DOHH2 (cell line): Measurements from ENCODE around the gene LPIN3.

Experiments
- H3F3A ChIP-seq: fragments of 200-600 bp; sonication (generic), shearing (Covaris generic); 2 replicates; pipeline ENCODE4 v1.6.0; 2016; ENCODE audit warnings: antibody characterized with exemption, mild to moderate bottlenecking; ENCODE audit not compliant: control insufficient read depth, insufficient read depth
- H3K27ac ChIP-seq: fragments of 200-600 bp; sonication (generic); 2 replicates; pipeline ENCODE4 v1.5.1; 2014; ENCODE audit warnings: low read depth, mild to moderate bottlenecking, low read length, moderate library complexity
- H3K27me3 ChIP-seq: fragments of 200-600 bp; sonication (generic); 2 replicates; pipeline ENCODE4 v1.6.1; 2014; ENCODE audit warnings: mild to moderate bottlenecking, low read length, mixed read lengths; ENCODE audit not compliant: control insufficient read depth
- H3K36me3 ChIP-seq: fragments of 200-600 bp; sonication (generic); 2 replicates; pipeline ENCODE4 v1.6.1; 2014; ENCODE audit warnings: mild to moderate bottlenecking, low read length, moderate library complexity, mixed read lengths; ENCODE audit not compliant: control insufficient read depth
- H3K4me1 ChIP-seq: fragments of 200-600 bp; sonication (generic); 2 replicates; pipeline ENCODE4 v1.6.1; 2014; ENCODE audit warnings: mild to moderate bottlenecking, low read length, mixed read lengths; ENCODE audit not compliant: control insufficient read depth
- H3K4me2 ChIP-seq: fragments of 200-600 bp; sonication (generic); 2 replicates; pipeline ENCODE4 v1.6.0; 2014; ENCODE audit warnings: mild to moderate bottlenecking, low read length, moderate library complexity
- H3K4me3 ChIP-seq: fragments of 200-600 bp; sonication (generic); 2 replicates; pipeline ENCODE4 v1.5.1; 2014; ENCODE audit warnings: mild to moderate bottlenecking, low read length, mixed read lengths
- H3K79me2 ChIP-seq: fragments of 200-600 bp; sonication (generic); 2 replicates; pipeline ENCODE4 v1.6.1; 2014; ENCODE audit warnings: mild to moderate bottlenecking, low read length, mixed read lengths; ENCODE audit not compliant: control insufficient read depth
- H3K9me2 ChIP-seq: fragments of 200-600 bp; sonication (generic); replicated peaks from 2 replicates; pipeline ENCODE4 v1.6.1; 2014; ENCODE audit warnings: mild to moderate bottlenecking, low read length, mixed read lengths; ENCODE audit not compliant: control insufficient read depth
- H3K9me3 ChIP-seq: fragments of 200-600 bp; sonication (generic); 2 replicates; pipeline ENCODE4 v1.6.1; 2014; ENCODE audit warnings: antibody characterized with exemption, low read length, mixed read lengths; ENCODE audit not compliant: control insufficient read depth, insufficient read depth
- H4K20me1 ChIP-seq: fragments of 200-600 bp; sonication (generic); 2 replicates; pipeline ENCODE4 v1.6.0; 2014; ENCODE audit warnings: low read depth, mild to moderate bottlenecking, antibody characterized with exemption, low read length, moderate library complexity; ENCODE audit not compliant: control insufficient read depth, insufficient read depth
- CTCF ChIP-seq: fragments of 200-600 bp; sonication (generic); IDR thresholded peaks from one replicate; pipeline ENCODE4 v1.5.1; 2014; ENCODE audit warnings: antibody characterized with exemption, mild to moderate bottlenecking, low read depth, low read length; ENCODE audit not compliant: poor library complexity, severe bottlenecking
- EZH2phosphoT487 ChIP-seq: fragments of 200-600 bp; sonication (generic); IDR thresholded peaks from 2 replicates; pipeline ENCODE4 v1.6.1; 2017; ENCODE audit warnings: borderline replicate concordance, mild to moderate bottlenecking, antibody characterized with exemption, low read length, moderate library complexity, mixed read lengths

The LPIN3 gene

DNA sequence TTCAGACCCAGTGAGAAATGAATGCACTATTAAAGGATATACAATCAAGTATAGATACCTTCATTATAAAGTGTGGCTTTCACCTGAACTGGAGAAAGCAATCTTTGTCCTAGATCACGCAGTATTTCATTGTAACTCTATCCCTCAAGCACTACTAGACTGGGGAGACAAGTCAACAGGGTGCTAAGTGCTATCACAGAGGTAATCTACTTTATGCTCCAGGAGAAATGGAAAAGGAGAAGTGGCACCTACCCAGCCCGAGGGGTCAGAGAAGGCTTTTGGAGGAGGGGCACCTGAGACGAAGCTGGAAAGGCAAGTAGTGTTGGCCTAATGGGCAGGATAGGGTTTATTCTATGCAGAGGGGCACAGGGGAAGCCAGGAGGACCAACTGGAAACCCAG, 40.2 kb upstream of the LPIN3 start:
- Histone ChIP-seq H3K27me3 (no peaks in the 10 kb centered on the region), H3K4me3 (no peak overlapping the region), H3K9me3 (no peaks in the 10 kb centered on the region), H3K4me1 (peaks cover 27% of the 10 kb centered on the region), H3F3A (no peaks in the 10 kb centered on the region), H3K4me2 (no peak overlapping the region), H4K20me1 (no peaks in the 10 kb centered on the region), H3K9me2 (no peaks in the 10 kb centered on the region; the same call in 1 of the 2 replicates), H3K79me2 (peaks cover 44% of the 10 kb centered on the region), H3K27ac (no peak overlapping the region), H3K36me3 (no peaks in the 10 kb centered on the region)
- no peak for TF ChIP-seq CTCF
- no peak for TF ChIP-seq EZH2phosphoT487

DNA sequence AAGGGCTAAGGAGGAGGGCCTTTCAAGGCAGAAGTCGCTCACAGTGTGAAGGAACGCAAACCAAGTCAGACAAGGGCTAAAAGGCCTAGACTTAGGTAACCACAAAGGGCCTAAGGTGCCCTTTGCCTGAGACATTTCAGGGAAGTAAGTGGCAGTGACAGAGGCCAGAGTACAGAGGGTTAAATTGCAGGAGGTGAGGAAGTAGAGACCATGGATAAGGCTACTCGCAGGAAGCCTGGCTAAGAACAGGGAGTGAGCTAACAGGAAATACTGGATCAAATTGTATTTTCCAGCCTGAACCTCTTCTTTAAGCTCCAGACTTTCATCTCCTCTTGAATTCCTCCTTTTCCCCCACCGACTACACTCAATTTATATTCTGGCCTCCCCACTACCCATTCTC, 39.7 kb upstream of the LPIN3 start:
- no peak for TF ChIP-seq CTCF
- TF ChIP-seq EZH2phosphoT487, result no peak
- Histone ChIP-seq H3K4me3 (no peak overlapping the region), H3K27ac (no peak overlapping the region), H3K9me2 (no peaks in the 10 kb centered on the region; the same call in 1 of the 2 replicates), H3K27me3 (no peaks in the 10 kb centered on the region), H3K36me3 (no peaks in the 10 kb centered on the region), H3K9me3 (no peaks in the 10 kb centered on the region), H3K4me2 (no peak overlapping the region), H3K4me1 (peaks cover 30% of the 10 kb centered on the region), H4K20me1 (no peaks in the 10 kb centered on the region), H3K79me2 (peaks cover 44% of the 10 kb centered on the region), H3F3A (peaks cover 2% of the 10 kb centered on the region; the same call in 1 of the 2 replicates)

- peaks cover 57% of the 10 kb centered on the region for H3K79me2 ChIP-seq
- 0 out of 2 replicates have a peak overlapping the region, but pooled peaks have one; percentile 0 for H3K27ac ChIP-seq
- peaks cover 61% of the 10 kb centered on the region for H3K4me1 ChIP-seq
- H3K9me3 ChIP-seq, result no peaks in the 10 kb centered on the region
- no peaks in the 10 kb centered on the region for H3K27me3 ChIP-seq
- peaks cover 8% of the 10 kb centered on the region; the same call in 1 of the 2 replicates for H3F3A ChIP-seq
- H3K36me3 ChIP-seq, result peaks cover 6% of the 10 kb centered on the region; the same call in 1 of the 2 replicates
- no peaks in the 10 kb centered on the region for H4K20me1 ChIP-seq
- H3K4me3 ChIP-seq, result peak overlapping the region; percentile 45
- no peaks in the 10 kb centered on the region for H3K9me2 ChIP-seq
- TF ChIP-seq CTCF, result no peak
- TF ChIP-seq EZH2phosphoT487, result no peak
- peak overlapping the region; percentile 57 for H3K4me2 ChIP-seq
Measured at GRCh38 chr20:41304002-41304401, 36.6 kb upstream of the LPIN3 start.
